ENCODE results near the gene MKS1.

Gene MKS1

DNA sequence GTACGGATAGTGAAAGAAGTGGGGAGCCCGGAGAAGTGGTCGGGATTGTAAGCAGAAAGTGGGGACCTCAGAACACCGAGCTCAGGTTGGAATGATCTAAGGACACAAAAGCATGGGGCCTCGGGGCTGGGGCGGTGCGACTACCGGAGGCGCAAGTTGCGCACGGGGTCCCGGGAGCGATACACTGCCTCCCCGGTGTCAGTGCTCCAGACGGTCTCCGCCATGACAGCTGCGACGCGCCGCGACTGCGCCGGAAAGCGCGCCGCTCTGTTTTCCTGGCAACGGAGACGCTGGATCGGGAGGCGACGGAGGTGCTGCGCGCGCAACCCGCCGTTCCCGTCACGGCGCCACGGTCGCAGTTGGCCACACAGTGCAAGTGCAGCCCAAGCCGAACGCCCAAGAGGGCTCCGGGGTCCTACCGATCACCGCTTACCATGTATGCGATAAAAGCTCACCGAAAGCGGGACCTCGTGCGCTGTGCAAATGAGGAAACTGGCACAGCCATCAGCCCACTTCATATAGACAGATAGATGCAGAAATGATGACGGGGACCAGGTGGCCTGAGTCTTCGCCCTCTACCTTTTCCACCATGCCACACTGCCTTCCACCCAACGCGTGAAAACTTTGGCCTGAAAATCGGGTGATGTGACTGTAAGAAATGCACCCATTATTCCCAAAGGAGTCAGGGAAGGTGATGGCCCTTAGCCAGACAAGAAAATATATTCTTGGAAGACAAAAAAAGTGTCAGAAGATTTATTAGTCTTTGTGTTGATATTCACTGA is at the start of gene MKS1:
MKS1 (minus strand) TSS at position 249 of the 782 bp plus-strand sequence; CDS start at position 224, 25 bp downstream.
- no peaks in the 10 kb centered on the region for H3K9me3 ChIP-seq (ENCODE audit: control insufficient read depth, insufficient read depth, low read length)
- H3K4me1 ChIP-seq (ENCODE audit: insufficient read depth, low read length), result peaks cover 5% of the 10 kb centered on the region
- H3K9ac ChIP-seq (ENCODE audit: low read depth, low read length), result peak within 1 kb of the TSS; percentile 88
- H3K36me3 ChIP-seq (ENCODE audit: insufficient read depth, low read length), result no peaks in the 10 kb centered on the region

GRCh38 chr17:58268326-58268725 is 49.3 kb upstream of the MKS1 start:
- no peaks in the 10 kb centered on the region for H3K9me3 ChIP-seq (ENCODE audit: control insufficient read depth, insufficient read depth, low read length)
- H3K36me3 ChIP-seq (ENCODE audit: insufficient read depth, low read length), result no peaks in the 10 kb centered on the region
- H3K9ac ChIP-seq (ENCODE audit: low read depth, low read length), result no peak overlapping the region
- no peaks in the 10 kb centered on the region for H3K4me1 ChIP-seq (ENCODE audit: insufficient read depth, low read length)

DNA sequence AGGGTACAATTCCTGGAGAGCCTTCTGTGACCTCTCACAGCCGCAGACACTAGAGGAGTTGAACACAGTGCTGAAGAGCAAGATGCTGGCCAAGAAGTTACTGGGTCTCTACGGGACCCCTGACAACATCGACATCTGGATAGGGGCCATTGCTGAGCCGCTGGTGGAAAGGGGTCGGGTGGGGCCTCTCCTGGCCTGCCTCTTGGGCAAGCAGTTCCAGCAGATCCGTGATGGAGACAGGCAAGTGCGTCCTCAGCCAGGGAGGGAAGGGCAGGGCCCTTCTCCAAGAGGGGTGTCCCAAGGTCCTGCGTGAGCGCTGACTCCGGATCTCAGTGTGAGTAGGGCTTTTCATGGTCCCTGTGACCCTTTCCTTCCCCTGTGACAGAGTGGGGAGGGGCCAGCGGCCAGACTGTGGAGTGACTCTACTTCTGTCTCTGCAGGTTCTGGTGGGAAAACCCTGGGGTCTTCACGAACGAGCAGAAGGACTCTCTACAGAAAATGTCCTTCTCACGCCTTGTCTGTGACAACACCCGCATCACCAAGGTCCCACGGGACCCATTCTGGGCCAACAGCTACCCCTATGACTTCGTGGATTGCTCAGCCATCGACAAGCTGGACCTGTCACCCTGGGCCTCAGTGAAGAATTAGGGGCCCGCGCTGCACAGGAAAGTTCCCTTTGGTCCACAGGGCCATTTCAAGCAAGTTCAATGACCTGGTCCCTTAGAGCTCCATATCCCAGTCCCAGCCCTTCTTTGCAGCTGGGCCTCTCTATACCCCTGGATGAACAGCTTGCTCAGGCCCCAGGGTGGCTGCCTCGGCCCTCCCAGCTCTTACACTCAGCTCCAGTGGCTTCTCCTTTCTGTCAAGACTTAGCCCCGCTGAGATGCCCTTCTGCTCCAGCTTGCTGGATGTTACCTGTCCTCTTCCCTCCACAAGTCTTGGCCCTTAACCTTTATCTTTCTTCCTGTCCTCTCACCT is 48.6 kb upstream of the MKS1 start:
- Histone ChIP-seq H3K9me3 (ENCODE audit: control insufficient read depth, insufficient read depth, low read length) (no peaks in the 10 kb centered on the region), H3K9ac (ENCODE audit: low read depth, low read length) (no peak overlapping the region), H3K36me3 (ENCODE audit: insufficient read depth, low read length) (no peaks in the 10 kb centered on the region), H3K4me1 (ENCODE audit: insufficient read depth, low read length) (no peaks in the 10 kb centered on the region)

DNA sequence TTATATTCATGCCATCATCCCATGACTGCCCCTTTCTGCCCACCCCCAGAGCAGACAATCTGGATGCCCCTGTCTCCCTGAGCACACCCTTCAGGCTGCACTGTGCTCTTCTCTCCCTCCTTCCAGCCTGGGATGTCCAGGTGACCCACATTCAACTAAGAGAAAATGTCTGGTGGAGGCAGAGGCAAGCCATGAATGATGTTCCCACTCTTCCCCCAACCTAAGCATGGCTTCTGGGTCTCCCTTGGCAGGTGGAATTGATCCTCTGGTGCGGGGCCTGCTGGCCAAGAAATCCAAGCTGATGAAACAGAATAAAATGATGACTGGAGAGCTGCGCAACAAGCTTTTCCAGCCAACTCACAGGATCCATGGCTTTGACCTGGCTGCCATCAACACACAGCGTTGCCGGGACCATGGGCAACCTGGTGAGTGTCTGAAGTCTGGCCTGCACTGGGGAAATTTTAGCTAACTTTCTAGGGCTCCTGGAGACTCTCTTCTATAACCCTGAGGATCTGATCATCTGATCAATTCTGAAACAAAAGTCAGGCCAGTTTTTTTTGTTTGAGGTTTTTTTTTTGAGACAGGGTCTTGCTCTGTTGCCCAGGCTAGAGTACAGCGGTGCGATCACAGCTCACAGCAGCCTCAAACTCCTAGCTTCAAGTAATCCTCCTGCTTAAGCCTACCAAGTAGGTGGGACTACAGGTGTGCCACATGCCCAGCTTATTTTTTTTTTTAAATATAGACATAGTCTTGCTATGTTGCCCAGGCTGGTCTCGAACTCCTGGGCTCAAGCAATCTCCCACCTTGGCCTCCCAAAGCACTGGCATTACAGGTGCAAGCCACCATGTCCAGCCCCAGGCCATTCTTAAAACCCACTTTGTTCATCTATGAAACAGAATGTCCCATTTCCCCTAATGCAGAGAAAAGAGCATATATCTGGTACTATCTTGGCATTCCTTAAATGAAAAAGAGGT is 47.1 kb upstream of the MKS1 start:
- Histone ChIP-seq H3K9me3 (ENCODE audit: control insufficient read depth, insufficient read depth, low read length) (no peaks in the 10 kb centered on the region), H3K9ac (ENCODE audit: low read depth, low read length) (no peak overlapping the region), H3K36me3 (ENCODE audit: insufficient read depth, low read length) (no peaks in the 10 kb centered on the region), H3K4me1 (ENCODE audit: insufficient read depth, low read length) (no peaks in the 10 kb centered on the region)

DNA sequence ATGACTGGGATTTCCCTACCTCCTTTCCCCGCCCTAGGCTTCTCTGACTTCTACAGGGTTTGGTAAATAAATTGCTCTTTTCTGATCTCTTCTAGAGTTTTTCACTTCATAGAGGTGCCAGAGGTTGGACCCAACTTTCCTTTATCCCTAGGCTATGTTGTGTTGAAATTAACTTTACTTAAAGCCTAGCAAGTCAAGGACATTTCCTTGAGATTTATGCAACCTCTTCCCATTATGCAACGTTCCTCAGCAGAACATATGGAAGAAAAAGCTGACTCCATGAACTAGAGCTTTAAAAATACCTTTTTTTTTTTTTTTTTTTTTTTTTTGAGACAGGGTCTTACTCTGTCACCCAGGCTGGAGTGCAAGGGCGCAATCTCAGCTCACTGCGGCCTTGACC is 46.2 kb upstream of the MKS1 start:
- H3K36me3 ChIP-seq (ENCODE audit: insufficient read depth, low read length), result no peaks in the 10 kb centered on the region
- H3K4me1 ChIP-seq (ENCODE audit: insufficient read depth, low read length), result no peaks in the 10 kb centered on the region
- no peak overlapping the region for H3K9ac ChIP-seq (ENCODE audit: low read depth, low read length)
- no peaks in the 10 kb centered on the region for H3K9me3 ChIP-seq (ENCODE audit: control insufficient read depth, insufficient read depth, low read length)

- no peaks in the 10 kb centered on the region for H3K9me3 ChIP-seq (ENCODE audit: control insufficient read depth, insufficient read depth, low read length)
- H3K4me1 ChIP-seq (ENCODE audit: insufficient read depth, low read length), result no peaks in the 10 kb centered on the region
- H3K9ac ChIP-seq (ENCODE audit: low read depth, low read length), result no peak overlapping the region
- H3K36me3 ChIP-seq (ENCODE audit: insufficient read depth, low read length), result no peaks in the 10 kb centered on the region
These were observed 45.5 kb upstream of the MKS1 start for GRCh38 chr17:58264407-58265103.

DNA sequence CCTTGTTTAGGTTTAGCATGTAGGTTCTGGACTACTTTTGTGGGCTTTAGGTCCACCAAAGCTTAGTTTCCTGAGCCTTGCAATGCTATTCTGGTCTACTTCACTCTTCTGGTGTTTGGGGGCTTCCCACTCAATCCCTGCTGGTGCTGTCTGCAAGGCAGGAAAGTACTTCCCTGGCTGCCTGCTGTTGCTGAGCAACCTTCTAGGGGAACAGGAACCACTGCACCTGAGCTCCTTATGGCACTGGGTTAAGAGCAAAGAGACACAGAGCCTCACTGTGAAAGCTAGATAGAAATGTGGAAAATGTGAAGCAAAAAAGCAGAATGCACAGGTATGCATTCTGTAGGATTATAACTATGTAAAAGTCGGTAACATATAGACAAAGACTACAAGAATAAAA is 44.7 kb upstream of the MKS1 start:
- H3K9me3 ChIP-seq (ENCODE audit: control insufficient read depth, insufficient read depth, low read length), result no peaks in the 10 kb centered on the region
- H3K36me3 ChIP-seq (ENCODE audit: insufficient read depth, low read length), result no peaks in the 10 kb centered on the region
- H3K4me1 ChIP-seq (ENCODE audit: insufficient read depth, low read length), result no peaks in the 10 kb centered on the region
- no peak overlapping the region for H3K9ac ChIP-seq (ENCODE audit: low read depth, low read length)

GRCh38 chr17:58262149-58262548 is 43.1 kb upstream of the MKS1 start:
- no peaks in the 10 kb centered on the region for H3K4me1 ChIP-seq (ENCODE audit: insufficient read depth, low read length)
- no peaks in the 10 kb centered on the region for H3K36me3 ChIP-seq (ENCODE audit: insufficient read depth, low read length)
- H3K9me3 ChIP-seq (ENCODE audit: control insufficient read depth, insufficient read depth, low read length), result no peaks in the 10 kb centered on the region
- H3K9ac ChIP-seq (ENCODE audit: low read depth, low read length), result no peak overlapping the region

GRCh38 chr17:58254803-58255202 is 35.7 kb upstream of the MKS1 start:
- Histone ChIP-seq H3K36me3 (ENCODE audit: insufficient read depth, low read length) (no peaks in the 10 kb centered on the region), H3K9me3 (ENCODE audit: control insufficient read depth, insufficient read depth, low read length) (peaks cover 7% of the 10 kb centered on the region; the same call in 1 of the 2 replicates), H3K9ac (ENCODE audit: low read depth, low read length) (peak overlapping the region; percentile 28; the same call in 1 of the 2 replicates), H3K4me1 (ENCODE audit: insufficient read depth, low read length) (no peaks in the 10 kb centered on the region)

DNA sequence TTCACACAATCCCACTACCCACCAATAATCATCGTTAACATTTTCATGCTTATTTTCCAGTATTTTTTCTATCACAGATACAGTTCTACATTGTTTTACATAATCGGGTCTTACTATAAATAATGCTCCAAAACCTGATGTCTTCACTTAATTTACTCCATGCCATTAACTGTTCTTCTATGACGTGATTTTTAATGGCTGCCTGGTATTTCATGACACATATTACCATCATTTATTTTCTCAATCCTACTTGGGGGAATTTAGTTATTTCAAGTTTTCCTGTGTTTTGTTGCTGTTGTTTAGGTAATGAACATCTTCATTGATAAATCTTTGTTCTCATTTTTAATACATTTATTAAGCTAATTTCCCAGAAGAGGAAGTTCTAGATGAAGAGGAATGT is 34.0 kb upstream of the MKS1 start:
- Histone ChIP-seq H3K4me1 (ENCODE audit: insufficient read depth, low read length) (peaks cover 5% of the 10 kb centered on the region; the same call in 1 of the 2 replicates), H3K9ac (ENCODE audit: low read depth, low read length) (no peak overlapping the region), H3K36me3 (ENCODE audit: insufficient read depth, low read length) (no peaks in the 10 kb centered on the region), H3K9me3 (ENCODE audit: control insufficient read depth, insufficient read depth, low read length) (peaks cover 7% of the 10 kb centered on the region; the same call in 1 of the 2 replicates)

- H3K36me3 ChIP-seq (ENCODE audit: insufficient read depth, low read length), result no peaks in the 10 kb centered on the region
- H3K9ac ChIP-seq (ENCODE audit: low read depth, low read length), result no peak overlapping the region
- H3K4me1 ChIP-seq (ENCODE audit: insufficient read depth, low read length), result peaks cover 5% of the 10 kb centered on the region; the same call in 1 of the 2 replicates
- peaks cover 7% of the 10 kb centered on the region; the same call in 1 of the 2 replicates for H3K9me3 ChIP-seq (ENCODE audit: control insufficient read depth, insufficient read depth, low read length)
These were observed 33.1 kb upstream of the MKS1 start for GRCh38 chr17:58252141-58252540.

GRCh38 chr17:58250344-58251011 is 31.4 kb upstream of the MKS1 start:
- no peaks in the 10 kb centered on the region for H3K36me3 ChIP-seq (ENCODE audit: insufficient read depth, low read length)
- no peak overlapping the region for H3K9ac ChIP-seq (ENCODE audit: low read depth, low read length)
- peaks cover 5% of the 10 kb centered on the region; the same call in 1 of the 2 replicates for H3K4me1 ChIP-seq (ENCODE audit: insufficient read depth, low read length)
- H3K9me3 ChIP-seq (ENCODE audit: control insufficient read depth, insufficient read depth, low read length), result peaks cover 7% of the 10 kb centered on the region; the same call in 1 of the 2 replicates
